SU-DHL-6 (cell line): ENCODE results near the gene FXYD3.

Experiments
- CTCF ChIP-seq: fragments of 200-600 bp; sonication (generic); IDR thresholded peaks from one replicate; pipeline ENCODE4 v1.5.1; 2017; ENCODE audit warnings: antibody characterized with exemption, mild to moderate bottlenecking, low read length, moderate library complexity; ENCODE audit not compliant: insufficient read depth, poor library complexity, severe bottlenecking
- EZH2phosphoT487 ChIP-seq: fragments of 200-600 bp; sonication (generic), shearing (Covaris generic); conservative IDR thresholded peaks from 2 replicates; pipeline ENCODE4 v1.6.1; 2018; ENCODE audit warnings: mild to moderate bottlenecking, antibody characterized with exemption, low read length, moderate library complexity, mixed read lengths

DNA sequence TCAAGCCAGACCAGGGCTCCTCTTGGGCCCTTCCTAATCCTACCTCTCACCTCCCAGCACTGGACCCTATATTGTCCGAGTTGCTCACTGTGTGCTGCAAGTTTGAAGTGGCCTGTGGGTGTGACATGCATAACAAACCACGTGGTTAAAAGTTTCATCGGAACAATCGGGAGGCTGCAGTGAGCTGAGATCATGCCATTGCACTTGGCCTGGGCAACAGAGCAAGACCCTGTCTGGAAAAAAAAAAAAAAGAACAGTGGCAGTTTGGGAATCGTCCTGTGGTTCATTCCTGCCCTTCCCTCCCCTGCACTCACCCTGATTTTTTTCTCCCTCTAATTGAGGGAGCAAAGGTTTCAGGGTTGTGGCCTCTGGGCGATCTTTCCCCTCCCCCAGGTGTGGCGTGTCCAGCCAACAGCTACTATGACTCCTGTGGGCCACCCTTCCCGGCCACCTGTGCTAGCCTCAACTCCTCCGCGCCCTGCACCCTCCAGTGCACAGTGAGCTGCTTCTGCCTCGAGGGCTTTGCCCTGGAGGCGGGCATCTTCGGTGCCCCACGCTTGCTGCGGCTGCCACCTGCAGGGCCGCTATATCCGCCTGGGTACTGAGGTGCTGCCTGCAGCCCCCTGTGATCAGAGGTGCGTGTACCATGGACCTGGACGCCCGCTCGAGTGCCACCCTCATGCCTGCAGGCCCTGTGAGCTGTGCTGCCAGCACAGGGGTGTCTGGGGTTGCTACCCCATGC lies 16.3 kb upstream of the FXYD3 start:
- TF ChIP-seq CTCF (no peak), EZH2phosphoT487 (no peak)
